ENCODE measurements around the gene GADL1. TPM values are rescaled to one million over a fixed set of nuclear protein-coding genes. Genes with fewer than 3 reads are reported as not detected.

The GADL1 gene
- total RNA-seq, 4 donors from 2014 or later = 1.1 TPM; not detected in 3

- no peaks in the 10 kb centered on the region for H3K27me3 ChIP-seq
- TF ChIP-seq POLR2A (IDR thresholded peaks at IDR 0.05) = no peak
- TF ChIP-seq CTCF (IDR thresholded peaks at IDR 0.05) = no peak
- DNase-seq = no peak
- H3K27ac ChIP-seq = peak overlapping the region; percentile 69 to 86
- H3K9me3 ChIP-seq = no peaks in the 10 kb centered on the region
- H3K36me3 ChIP-seq = no peaks in the 10 kb centered on the region
- H3K4me1 ChIP-seq = peaks cover 40 to 53% of the 10 kb centered on the region in 2 donors
- no peak overlapping the region for H3K4me3 ChIP-seq
- intact Hi-C loops (cut with DNase I; ENCODE audit: low total_unique reads) = no loop called here
Observed at GRCh38 chr3:30684356-30684755, 210.1 kb downstream of the GADL1 start.

GRCh38 chr3:30683769-30684168 is 210.7 kb downstream of the GADL1 start:
- H3K27ac ChIP-seq = peak overlapping the region; percentile 69 to 86
- no peak for DNase-seq
- peaks cover 35 to 49% of the 10 kb centered on the region in 2 donors for H3K4me1 ChIP-seq
- no peaks in the 10 kb centered on the region for H3K27me3 ChIP-seq
- no peaks in the 10 kb centered on the region for H3K9me3 ChIP-seq
- H3K4me3 ChIP-seq = no peak overlapping the region
- no peaks in the 10 kb centered on the region for H3K36me3 ChIP-seq
- intact Hi-C loops (cut with DNase I; ENCODE audit: low total_unique reads) = no loop called here
- no peak for TF ChIP-seq POLR2A (IDR thresholded peaks at IDR 0.05)

- Histone ChIP-seq H3K4me1 (peaks cover 25 to 38% of the 10 kb centered on the region in 2 donors), H3K27me3 (no peaks in the 10 kb centered on the region), H3K36me3 (no peaks in the 10 kb centered on the region), H3K9me3 (no peaks in the 10 kb centered on the region), H3K4me3 (no peak overlapping the region), H3K27ac (peak overlapping the region; percentile 69 to 86)
- no peak for DNase-seq
- intact Hi-C loops (cut with DNase I; ENCODE audit: low total_unique reads) = no loop called here
- no peak for TF ChIP-seq POLR2A (IDR thresholded peaks at IDR 0.05)
- TF ChIP-seq CTCF (IDR thresholded peaks at IDR 0.05) = no peak
Observed at GRCh38 chr3:30682434-30683155, 211.9 kb downstream of the GADL1 start.

- intact Hi-C loops (cut with DNase I; ENCODE audit: low total_unique reads) = no loop called here
Observed at GRCh38 chr3:30681649-30682211, 212.7 kb downstream of the GADL1 start.

More at GRCh38 chr3:30681649-30682211, 212.7 kb downstream of the GADL1 start:
- DNase-seq = peak; percentile 41 to 67
- peak overlapping the region; percentile 69 to 86 for H3K27ac ChIP-seq
- no peaks in the 10 kb centered on the region for H3K27me3 ChIP-seq
- peaks cover 21 to 35% of the 10 kb centered on the region in 2 donors for H3K4me1 ChIP-seq
- no peaks in the 10 kb centered on the region for H3K9me3 ChIP-seq
- no peaks in the 10 kb centered on the region for H3K36me3 ChIP-seq
- no peak overlapping the region for H3K4me3 ChIP-seq
- no peak for TF ChIP-seq CTCF (IDR thresholded peaks at IDR 0.05)
- no peak for TF ChIP-seq POLR2A (IDR thresholded peaks at IDR 0.05)
